HG03432 (cell line): ENCODE data around the gene VARS2.
"Not testable (repeated sequence)": the region's sequence is repeated elsewhere in the genome, so short reads cannot be mapped to it uniquely, and the experiment has no call there.

Source experiments
- ATAC-seq: cut with Tn5 transposase; IDR thresholded peaks from one replicate; pipeline ENCODE4 v1.9.1; 2021; ENCODE audit warnings: mild to moderate bottlenecking, moderate library complexity; ENCODE audit not compliant: unreplicated experiment

VARS2 gene

GRCh38 chr6:30927080-30927479 is 13.0 kb downstream of the VARS2 start:
- not testable (repeated sequence) for ATAC-seq

- no peak for ATAC-seq
Measured at GRCh38 chr6:30928677-30929076, 14.6 kb downstream of the VARS2 start.

- no peak for ATAC-seq
Measured at GRCh38 chr6:30930506-30930905, 16.5 kb downstream of the VARS2 start.

GRCh38 chr6:30931272-30931671 is 17.2 kb downstream of the VARS2 start:
- ATAC-seq, result no peak

GRCh38 chr6:30931969-30932645 is 18.1 kb downstream of the VARS2 start, which contains the start of gene SFTA2:
SFTA2 (minus strand) TSS chr6:30932170; CDS start chr6:30932096, 74 bp downstream.
- ATAC-seq, result no peak

- no peak for ATAC-seq
Measured at GRCh38 chr6:30932665-30933365, 18.8 kb downstream of the VARS2 start.

GRCh38 chr6:30935018-30935417 is 21.0 kb downstream of the VARS2 start:
- ATAC-seq, result no peak

GRCh38 chr6:30937265-30937664 is 23.2 kb downstream of the VARS2 start:
- ATAC-seq, result no peak

- no peak for ATAC-seq
Measured at GRCh38 chr6:30938730-30939129, 24.7 kb downstream of the VARS2 start.

- ATAC-seq, result no peak
Measured at GRCh38 chr6:30939473-30939872, 25.4 kb downstream of the VARS2 start.

- ATAC-seq, result no peak
Measured at GRCh38 chr6:30940361-30940986, 26.4 kb downstream of the VARS2 start, which contains the start of gene MUCL3. MUCL3 (plus strand) TSS chr6:30940973; CDS start chr6:30941000, 27 bp downstream.

GRCh38 chr6:30942338-30943060 is 28.5 kb downstream of the VARS2 start:
- ATAC-seq, result no peak

GRCh38 chr6:30944051-30944450 is 30.0 kb downstream of the VARS2 start:
- ATAC-seq, result no peak

GRCh38 chr6:30945281-30945680 is 31.2 kb downstream of the VARS2 start:
- no peak for ATAC-seq

- ATAC-seq, result no peak
Measured at GRCh38 chr6:30947231-30947630, 33.2 kb downstream of the VARS2 start.

GRCh38 chr6:30948811-30949210 is 34.8 kb downstream of the VARS2 start:
- ATAC-seq, result no peak

GRCh38 chr6:30951907-30952469 is 38.0 kb downstream of the VARS2 start:
- ATAC-seq, result no peak

- no peak for ATAC-seq
Measured at GRCh38 chr6:30954631-30955366, 40.8 kb downstream of the VARS2 start.

- ATAC-seq, result peak; percentile 58
Measured at GRCh38 chr6:30955367-30956042, 41.5 kb downstream of the VARS2 start.

- no peak for ATAC-seq
Measured at GRCh38 chr6:30957716-30958115, 43.7 kb downstream of the VARS2 start.
